AG08395 (cell line): Measurements from ENCODE around the gene XRCC6.
"Not testable (repeated sequence)": the region's sequence is repeated elsewhere in the genome, so short reads cannot be mapped to it uniquely, and the experiment has no call there.

Experiments used
- DNase-seq: peaks from one replicate; pipeline ENCODE4 v3.0.0; 2012; ENCODE audit warnings: mixed read lengths, low spot score

The XRCC6 gene

DNA sequence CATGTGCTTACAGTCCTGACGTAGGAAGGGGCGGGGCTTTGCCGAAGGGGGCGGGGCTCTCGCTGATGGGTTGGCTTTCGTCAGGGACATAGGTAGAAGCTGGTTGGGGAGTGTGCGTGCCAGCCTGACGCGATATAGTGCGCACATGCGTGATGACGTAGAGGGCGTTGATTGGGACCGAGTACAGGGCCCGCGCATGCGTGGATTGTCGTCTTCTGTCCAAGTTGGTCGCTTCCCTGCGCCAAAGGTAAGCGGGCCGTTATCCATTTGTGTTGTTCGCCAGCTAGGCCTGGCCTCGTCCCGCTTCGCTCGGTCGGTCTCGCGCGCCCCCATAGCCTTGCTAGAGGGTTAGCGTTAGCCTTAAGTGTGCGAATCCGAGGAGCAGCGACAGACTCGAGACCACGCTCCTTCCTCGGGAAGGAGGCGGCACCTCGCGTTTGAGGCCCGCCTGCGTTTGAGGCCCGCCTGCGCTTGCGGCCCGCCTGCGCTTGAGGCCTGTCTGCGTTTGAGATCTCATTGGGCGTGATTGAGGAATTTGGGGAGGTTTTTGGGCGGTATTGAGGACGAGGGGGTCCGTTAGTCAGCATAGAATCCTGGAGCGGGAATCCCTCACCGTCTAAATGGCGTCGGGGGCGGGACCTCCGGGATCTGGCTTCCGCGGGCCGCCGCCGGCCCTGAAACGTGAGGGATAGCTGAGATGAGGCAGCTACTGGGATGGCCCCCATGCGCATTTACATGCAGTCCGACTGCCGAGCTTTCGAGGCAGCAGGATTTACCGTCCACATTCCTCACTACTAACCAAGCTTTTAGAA is at the start of gene XRCC6:
XRCC6 (plus strand) TSS at position 197 of the 812 bp plus-strand sequence. CDS start 710 bp downstream, outside the sequence.
- peak; percentile 100 for DNase-seq

DNA sequence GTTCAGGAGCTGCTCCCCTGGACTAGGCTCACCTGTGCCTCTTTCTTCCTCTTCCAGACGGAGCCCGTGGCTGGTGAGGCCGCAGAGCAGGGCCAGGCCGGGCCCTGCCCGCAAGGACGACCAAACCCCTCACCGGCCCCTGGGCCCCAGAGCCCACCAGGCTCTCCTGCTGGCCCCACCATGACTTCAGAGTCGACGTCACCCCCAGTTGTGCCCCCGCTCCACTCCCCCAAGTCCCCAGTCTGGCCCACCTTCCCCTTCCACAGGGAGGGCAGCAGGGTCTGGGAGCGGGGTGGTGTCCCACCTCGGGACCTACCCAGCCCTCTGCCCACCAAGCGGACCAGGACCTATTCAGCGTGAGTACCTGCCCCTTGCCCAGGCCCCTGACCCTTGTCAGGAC is 49.3 kb upstream of the XRCC6 start:
- no peak for DNase-seq

DNA sequence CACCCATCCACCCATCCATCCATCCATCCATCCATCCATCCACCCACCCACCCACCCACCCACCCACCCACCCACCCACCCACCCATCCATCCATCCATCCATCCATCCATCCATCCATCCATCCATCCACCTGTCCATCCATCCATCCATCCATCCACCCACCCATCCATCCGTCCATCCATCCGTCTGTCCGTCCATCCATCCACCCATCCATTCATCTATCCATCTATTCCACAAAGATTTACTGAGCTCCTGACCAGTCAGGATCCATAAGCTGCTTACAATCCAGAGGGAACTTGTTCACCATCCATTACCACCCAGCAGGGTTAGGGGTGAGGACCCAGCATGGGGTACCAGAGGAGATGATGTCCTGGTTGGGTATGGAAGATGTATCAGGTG is 48.8 kb upstream of the XRCC6 start:
- DNase-seq: not testable (repeated sequence)

DNA sequence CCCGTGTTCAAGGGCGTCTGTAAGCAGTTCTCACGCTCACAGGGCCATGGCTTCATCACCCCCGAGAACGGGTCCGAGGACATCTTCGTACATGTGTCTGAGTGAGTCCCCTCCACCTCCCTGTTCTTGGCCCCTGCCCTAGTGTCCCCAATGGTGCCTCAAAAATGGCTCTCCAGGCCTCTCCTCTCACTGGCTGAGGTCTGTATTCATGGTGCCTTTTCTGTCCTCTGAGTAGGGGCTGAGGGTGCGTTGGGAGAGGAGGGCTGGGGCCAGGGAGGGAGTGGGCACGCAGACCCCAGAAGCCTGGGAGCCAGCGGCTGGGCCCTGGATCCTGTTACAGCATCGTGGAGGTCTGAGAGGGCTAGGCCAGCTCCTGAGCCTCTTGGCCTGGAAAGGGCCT is 47.4 kb upstream of the XRCC6 start:
- DNase-seq: no peak

DNA sequence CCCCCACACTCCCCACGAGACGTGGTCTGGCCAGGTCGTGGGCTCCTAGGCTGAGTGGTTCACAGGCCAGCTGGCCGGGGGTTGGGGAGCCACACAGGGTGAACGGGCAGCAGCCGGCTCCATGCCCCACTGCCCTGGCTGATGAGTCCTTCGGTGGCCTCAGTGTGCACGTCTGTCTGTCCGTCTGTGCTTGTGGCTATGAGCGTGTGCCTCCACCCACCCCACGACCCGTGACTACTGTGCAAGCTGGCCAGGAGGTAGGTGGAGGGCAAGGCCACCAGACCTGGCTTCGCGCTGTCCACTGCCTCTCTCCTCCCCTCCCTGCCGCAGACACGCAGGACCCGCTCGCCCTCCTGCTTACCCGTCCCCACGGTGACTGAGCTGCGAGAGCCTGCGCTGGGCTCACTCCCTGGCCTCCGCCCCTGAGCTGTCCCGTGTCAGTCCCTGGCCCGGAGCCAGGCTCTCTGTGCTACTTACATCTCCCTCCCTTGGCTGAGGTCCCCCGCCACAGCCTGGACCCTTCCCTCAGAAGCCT is 46.2 kb upstream of the XRCC6 start:
- DNase-seq: no peak

DNA sequence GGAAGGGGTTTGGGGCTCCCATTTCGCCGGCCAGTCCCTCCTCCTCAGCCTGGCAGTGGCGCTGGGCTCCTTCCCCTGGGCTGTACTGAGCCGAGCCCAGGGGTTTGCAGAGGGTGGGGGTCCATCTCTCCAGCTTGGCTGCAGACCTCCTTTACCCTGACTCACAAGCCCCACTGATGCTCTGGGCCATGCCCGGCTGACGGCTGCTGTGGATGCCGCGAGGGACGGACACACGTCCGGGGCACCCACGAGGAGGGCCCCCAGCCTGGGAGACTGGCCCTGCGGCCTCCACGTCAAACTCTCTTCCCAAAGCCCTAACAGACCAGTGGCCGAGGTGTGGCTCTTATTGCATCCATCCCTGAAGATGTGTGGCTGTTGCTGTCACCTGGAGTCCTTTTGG is 45.6 kb upstream of the XRCC6 start:
- DNase-seq: no peak

DNA sequence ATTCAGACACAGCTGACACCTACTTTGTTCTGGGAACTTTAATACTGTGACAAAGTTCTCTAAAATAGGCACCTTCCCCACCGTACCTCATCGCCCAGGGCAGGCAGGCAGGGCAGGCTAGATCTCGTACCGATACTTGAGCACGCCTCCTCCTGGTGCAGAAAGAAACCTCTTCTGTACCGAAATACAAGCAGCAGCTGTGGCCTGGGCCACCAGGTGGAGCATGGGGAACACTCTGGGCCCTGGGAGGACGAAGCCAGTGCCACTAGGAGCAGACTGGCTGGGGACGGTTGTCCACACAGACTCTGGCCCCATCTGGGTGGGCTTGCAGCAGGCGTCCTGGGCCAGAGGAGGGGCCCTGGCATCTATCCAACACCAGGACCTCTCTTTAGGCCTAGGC is 44.2 kb upstream of the XRCC6 start:
- peak; percentile 56 for DNase-seq

DNA sequence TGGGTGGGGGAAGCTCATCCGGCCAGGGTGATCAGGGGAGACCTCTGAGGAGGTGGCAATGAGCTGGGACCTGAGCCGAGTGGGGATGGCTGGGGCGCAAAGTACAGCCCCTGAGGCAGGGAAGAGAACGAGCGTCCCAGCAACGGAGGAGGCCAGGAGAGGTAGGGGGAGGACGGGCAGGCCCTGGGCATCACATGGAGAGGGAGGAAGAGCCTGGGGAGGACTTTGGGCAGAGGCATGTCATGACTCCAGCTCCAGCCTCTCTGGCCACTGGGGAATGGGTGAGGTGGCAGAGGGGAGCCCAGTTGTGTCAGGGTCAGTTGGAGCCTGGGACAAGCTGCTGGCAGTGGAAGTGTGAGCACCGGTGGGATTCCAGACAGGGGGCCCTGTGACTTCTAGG is 43.0 kb upstream of the XRCC6 start:
- no peak for DNase-seq

DNA sequence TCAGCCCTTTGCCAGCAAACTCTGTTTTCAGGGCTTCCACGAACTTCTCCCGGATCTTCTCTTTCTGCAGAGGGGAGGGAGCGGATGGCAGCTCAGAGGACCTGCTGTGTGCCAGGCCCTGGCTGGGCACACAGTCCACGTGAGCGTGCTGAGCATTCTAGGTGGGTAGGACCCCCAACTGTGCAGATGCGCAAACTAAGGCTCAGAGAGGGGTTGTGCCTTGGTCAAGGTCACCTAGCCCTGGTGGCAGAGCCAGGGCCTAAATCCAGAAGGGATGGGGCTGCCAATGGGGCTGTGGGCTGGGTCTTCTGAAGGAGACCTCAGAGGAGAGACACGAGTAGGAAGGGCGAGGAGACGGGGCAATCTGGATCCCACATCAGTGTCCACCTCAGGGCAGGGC is 42.3 kb upstream of the XRCC6 start:
- DNase-seq: no peak

DNA sequence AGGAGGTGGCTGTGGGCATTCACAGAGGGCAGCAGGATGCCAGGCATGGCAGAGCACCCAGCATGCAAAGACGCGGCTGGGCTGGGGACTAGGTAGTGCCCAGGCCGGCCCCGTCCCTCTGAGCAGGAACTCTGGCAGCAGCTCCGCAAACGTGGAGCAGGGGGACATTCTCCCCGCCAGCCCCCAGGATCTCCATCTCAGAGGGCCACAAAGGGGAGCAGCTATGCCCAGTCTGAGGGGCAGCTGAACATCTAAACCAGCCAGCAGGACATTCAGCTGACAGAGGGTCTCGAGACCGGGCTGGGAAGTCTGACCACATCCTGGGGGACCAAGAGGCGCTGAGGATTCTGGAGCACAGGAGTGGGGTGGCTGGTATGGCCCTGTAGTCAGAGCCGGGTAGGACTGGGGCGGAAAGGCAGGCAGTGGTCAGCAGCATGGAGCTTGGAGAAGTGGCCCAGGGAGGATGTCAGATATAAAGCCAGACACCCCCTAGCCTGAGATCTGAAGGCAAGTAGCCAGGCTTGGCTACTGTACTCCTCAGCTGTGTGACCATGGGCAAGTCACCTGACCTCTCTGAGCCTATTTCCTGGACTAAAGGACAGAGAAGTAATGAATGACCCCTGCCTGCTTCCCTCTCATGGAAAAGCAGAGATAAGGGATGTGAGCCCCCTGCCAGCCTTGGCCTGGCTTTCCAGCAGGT is 41.6 kb upstream of the XRCC6 start:
- no peak for DNase-seq

DNA sequence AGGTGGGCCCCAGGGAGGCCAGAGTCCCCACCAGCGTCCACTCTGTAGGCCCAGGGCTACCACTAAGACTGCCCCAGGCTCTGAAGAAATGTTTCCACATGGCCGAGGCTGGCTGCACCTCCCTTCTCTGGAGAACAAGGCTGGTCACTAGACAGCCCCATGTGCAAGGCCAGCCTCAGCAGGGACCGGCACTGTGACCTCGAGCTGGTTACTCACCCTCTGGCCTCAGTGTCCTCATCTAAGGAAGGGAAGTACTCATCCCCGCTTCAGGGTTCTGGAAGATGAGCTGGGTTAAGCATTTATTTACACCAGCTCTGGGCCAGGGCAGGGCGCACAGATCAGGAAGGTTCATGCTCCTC is 41.1 kb upstream of the XRCC6 start:
- no peak for DNase-seq

DNA sequence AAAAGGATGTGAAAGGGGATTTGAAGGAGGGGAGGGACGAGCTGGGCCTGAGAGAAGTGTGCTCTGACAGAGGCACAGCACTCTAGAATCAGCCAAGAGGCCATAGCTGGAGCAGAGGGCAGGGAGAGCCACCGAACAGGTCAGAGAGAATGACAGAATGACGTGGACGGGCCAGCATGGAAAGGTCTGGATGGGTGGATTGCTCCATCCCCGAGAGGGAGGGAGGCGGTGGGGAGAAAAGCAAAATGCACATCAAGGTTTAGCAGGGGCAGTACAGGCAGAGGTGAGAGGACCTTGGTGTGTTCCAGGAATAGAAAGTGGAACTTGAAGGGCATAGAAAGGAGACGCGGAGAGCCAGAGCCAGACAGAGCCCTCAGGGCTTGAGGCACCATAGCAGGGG is 38.4 kb upstream of the XRCC6 start:
- no peak for DNase-seq

DNA sequence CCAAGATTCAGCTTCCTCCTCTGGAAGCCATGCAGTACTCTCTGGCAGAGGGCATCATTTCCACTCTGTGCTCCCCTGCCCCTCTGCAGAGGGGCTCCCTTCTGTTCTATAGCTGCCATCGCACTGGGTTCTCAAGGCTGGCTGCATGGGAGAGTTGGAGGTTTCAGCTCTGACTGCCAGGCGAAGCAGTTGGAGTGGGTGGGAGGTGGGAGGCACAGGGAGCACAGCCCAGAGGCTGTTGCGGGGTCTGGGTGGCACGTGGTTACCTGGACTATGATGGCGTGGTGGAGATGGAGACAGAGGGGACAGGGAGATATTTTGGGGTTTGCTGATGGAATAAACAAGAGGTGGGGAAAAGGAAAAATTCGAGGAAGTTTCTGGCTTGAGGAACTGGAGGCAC is 36.2 kb upstream of the XRCC6 start:
- DNase-seq: no peak

DNA sequence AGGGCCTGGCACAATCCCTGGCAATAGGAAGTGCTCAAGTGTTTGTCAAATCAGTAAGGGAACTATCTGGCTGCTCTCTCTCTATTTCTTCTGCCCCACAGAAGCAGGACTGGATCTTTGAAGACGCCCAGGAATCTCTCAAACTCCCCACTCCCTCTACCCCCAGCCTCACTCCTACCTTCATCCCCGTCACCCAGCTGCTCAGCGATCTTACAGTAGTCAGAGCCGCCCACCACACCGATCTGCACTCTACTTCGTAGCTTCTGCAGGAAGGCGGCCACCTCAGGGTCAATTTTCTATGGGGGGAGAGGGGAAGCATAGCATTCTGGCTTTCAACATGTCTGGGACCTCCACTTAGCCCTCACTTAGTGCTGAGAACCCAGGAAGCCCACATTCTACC is 35.2 kb upstream of the XRCC6 start:
- DNase-seq: no peak

DNA sequence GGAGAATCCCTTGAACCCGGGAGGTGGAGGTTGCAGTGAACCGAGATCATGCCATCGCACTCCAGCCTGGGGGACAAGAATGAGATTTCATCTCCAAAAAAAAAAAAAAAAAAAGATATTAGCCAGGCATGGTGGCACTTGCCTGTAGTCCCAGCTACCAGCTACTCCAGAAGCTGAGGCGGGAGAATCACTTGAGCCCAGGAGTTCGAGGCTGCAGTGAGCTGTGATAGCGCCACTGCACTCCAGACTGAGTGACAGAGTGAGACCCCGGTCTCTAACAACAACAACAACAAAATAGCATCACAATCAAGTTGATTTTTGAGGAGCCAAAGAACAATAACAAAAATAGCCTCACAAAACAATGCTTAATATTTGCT is 33.8 kb upstream of the XRCC6 start:
- no peak for DNase-seq

DNA sequence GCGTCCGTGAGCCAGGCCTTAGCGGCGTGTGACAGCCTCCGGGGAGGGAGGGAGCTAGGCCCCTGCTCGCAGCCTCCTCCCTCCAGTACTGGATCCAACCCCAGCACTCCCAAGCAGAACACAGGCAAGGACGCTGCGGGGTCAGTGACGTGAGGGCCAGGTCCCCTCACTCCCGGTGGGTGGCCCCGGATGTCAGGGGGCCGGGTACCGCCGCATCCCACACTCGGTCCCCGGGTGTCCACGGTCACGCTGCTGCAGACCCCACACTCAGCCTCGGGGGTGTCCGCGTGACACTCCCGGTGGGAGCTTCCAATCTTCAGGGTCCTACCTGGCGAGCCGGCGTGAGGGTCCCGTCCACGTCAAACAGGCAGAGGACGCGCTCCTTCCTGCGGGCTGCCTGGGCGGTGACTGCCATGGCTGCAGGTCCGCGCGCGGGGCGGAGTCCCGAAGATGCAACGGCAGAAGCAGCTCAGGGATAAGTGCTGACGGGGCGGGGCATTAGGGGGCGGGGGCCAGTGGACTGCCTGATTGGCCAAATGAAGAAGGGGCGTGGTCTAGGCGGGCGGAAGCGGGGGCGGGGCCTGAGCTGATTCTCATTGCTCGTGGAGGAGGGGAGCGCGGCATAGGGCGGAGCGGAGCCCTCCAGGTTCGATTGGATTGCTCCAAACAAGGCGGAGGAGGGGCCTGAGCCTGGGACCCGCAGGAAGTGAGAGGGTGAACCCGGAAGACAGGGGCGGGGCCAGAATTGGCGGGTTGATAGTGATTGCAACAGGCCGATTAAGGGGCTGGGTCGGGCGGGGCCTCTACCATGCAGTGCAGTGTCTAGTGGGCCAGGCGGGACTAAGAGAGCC is 31.5 kb upstream of the XRCC6 start, which contains the start of gene PMM1:
PMM1 (minus strand) TSS at position 450 of the 851 bp plus-strand sequence; CDS start at position 415, 35 bp downstream.
- DNase-seq: peak; percentile 100

DNA sequence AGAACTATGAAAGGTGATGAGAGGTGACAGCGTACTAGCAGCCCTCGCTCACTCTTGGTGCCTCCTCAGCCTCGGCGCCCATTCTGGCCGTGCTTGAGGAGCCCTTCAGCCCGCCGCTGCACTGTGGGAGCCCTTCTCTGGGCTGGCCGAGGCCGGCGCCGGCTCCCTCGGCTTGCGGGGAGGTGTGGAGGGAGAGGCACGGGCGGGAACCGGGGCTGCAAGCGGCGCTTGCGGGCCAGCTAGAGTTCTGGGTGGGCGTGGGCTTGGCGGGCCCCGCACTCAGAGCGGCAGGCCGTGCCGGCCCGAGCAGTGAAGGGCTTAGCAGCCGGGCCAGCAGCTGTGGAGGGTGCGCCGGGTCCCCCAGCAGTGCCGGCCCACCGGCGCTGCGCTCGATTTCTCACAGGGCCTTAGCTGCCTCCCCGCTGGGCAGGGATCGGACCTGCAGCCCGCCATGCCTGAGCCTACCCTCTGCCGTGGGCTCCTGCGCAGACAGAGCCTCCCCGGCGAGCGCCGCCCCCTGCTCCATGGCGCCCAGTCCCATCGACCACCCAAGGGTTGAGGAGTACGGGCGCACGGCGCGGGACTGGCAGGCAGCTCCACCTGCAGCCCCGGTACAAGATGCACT is 27.6 kb upstream of the XRCC6 start:
- DNase-seq: not testable (repeated sequence)

DNA sequence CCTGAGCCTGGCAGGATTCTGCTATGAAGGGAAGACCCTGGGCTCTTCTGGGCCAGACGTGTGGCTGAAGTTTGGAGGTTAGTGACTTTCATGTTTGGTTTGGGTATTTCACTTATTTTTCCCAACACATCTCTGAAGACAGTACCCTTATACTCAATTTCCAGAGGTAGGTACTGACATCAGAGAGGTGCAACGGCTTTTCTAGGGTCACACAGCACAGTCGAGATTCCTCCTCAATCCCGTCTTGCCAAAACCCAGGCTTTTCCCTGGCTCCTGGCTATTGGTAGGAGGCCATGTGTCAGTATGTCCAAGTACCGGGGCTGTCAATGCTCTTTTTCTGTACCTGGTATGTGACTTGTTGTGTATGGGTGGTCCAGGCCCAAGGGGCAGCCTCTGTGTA is 25.4 kb upstream of the XRCC6 start:
- no peak for DNase-seq

DNA sequence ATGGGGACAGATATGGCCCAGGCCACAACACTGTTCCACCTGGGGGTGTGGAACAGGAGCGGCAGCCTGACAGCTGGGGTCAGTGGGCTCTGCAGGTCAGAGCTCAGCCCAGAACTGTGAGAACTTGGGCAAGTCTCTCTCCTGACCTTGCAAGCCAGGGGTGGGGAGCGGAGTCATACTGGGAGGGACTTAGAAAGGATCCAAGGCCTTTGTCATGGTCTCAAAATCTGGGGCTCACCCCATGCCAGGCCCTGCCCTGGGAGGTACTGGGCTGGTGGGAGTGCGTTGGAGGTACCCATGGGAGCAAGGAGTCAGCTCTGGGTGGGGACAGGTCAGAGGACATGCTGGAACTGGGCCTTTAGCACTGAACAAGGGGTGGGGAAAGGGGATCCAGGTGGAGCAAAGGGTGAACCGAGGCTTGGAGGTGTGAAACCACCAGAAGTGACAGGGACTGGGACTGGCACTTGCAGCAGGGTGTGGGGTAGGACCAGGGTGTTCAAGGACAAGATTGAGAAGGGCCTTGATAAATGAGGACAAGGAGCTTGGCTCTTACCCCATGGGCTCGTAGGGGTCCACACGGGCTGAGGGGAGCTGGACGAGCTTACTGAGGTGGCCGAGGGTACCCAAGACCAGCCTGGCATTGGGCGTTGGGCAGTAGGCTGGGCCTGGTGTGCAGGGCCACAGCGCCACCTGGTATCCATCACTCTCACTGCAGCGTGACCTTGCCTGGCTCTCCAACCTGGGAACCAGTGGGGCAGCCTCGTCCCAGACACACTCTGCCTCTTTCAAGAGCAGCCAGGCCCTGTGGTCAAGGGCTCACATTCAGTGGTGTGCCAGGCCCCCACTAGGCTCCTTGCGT is 24.1 kb upstream of the XRCC6 start:
- peak; percentile 72 for DNase-seq

DNA sequence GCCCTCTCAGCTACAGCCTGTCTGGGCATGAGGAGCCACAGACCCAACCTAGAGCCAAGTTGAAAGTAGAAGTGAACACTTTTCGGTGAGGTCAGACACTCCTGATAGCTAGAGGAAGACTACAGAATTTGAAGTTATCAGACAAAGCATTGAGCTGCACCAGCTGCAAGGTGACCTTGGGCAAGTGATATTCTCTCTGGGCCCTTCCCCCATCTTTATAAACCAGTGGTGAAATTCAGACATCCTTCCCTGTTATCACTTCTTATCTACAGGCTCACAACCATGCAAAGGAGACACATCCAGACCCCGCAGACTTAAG is 23.5 kb upstream of the XRCC6 start:
- no peak for DNase-seq

DNA sequence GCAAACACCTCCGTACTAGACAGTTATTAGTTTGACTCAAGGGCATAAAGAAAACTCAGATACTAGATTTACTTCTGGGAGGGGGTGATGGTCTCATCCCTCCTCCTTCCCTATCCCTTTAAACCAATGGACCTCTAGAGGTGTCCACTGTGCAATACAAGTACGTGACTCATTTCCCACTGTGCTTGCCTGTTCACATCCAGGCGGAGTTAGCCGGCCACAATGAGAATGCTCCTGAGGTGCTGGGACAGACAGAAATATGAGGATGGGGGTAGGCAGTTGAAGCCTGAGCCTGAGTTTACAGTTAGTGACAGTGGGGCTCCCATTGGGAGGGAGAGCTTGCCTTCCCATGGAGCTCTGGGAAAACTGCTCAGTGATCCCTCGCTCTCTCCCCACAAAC is 23.0 kb upstream of the XRCC6 start:
- peak; percentile 86 for DNase-seq
